ENCODE measurements around the gene HMOX1.

HMOX1 gene

GRCh38 chr22:35380537-35381423, at the start of gene HMOX1:
Gene HMOX1, plus strand, starts transcription at chr22:35381096. Its CDS starts 78 bp downstream, at chr22:35381174.
- DNase-seq, result peak; percentile 52

- no peak for DNase-seq
Observed at GRCh38 chr22:35332278-35332677, 48.6 kb upstream of the HMOX1 start.

GRCh38 chr22:35333220-35333619, 47.7 kb upstream of the HMOX1 start:
- DNase-seq, result no peak

GRCh38 chr22:35334004-35334403, 46.9 kb upstream of the HMOX1 start:
- no peak for DNase-seq

GRCh38 chr22:35335468-35335867, 45.4 kb upstream of the HMOX1 start:
- DNase-seq, result no peak

- no peak for DNase-seq
Observed at GRCh38 chr22:35335936-35336781, 44.7 kb upstream of the HMOX1 start.

- DNase-seq, result no peak
Observed at GRCh38 chr22:35337932-35338331, 43.0 kb upstream of the HMOX1 start.

GRCh38 chr22:35341090-35341874, 39.6 kb upstream of the HMOX1 start:
- no peak for DNase-seq

- DNase-seq, result no peak
Observed at GRCh38 chr22:35342390-35342789, 38.5 kb upstream of the HMOX1 start.

- DNase-seq, result no peak
Observed at GRCh38 chr22:35343664-35344550, 37.0 kb upstream of the HMOX1 start.

- DNase-seq, result no peak
Observed at GRCh38 chr22:35344956-35345690, 35.8 kb upstream of the HMOX1 start.

GRCh38 chr22:35345808-35346505, 34.9 kb upstream of the HMOX1 start:
- DNase-seq, result no peak

- DNase-seq, result no peak
Observed at GRCh38 chr22:35346596-35347220, 34.2 kb upstream of the HMOX1 start.

GRCh38 chr22:35347462-35347861, 33.4 kb upstream of the HMOX1 start:
- DNase-seq, result no peak

GRCh38 chr22:35348026-35348590, 32.8 kb upstream of the HMOX1 start:
- DNase-seq, result no peak

- no peak for DNase-seq
Observed at GRCh38 chr22:35348703-35349102, 32.2 kb upstream of the HMOX1 start.

GRCh38 chr22:35349368-35349703, 31.6 kb upstream of the HMOX1 start:
- no peak for DNase-seq

GRCh38 chr22:35349704-35350538, 31.0 kb upstream of the HMOX1 start:
- no peak for DNase-seq
